ENCODE data around the gene LYST. TPM values are rescaled to one million over a fixed set of nuclear protein-coding genes. Genes with fewer than 3 reads are reported as not detected.

LYST gene
- total and polyA plus RNA-seq, 2 of the 8 experiments (the other 6 are each of a cell fraction or from before 2014, with no cell fraction given), result 0.29 to 0.58 TPM

DNA sequence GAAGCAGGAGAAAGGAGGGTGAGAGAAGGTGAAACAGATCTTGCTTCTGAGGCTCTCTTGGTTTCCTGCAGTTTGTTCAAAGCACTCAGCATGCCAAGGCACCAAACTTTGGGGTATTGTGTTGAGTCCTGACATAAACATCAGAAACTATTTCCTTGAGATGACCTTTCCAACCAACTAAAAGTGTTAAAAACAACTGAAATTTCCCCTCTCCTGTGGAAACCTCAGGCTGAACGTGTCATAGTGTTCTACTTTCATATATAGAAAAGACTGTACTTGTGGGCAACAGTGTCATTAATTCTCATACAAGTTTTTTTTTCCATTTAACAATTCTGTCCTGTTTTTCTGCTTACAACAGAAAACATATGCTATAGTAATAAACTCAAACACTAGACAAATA, 6.3 kb upstream of the LYST start:
- Histone ChIP-seq H4K91ac (replicated peaks; ENCODE audit: insufficient read length, low read length) (no peak overlapping the region), H4K8ac (ENCODE audit: extremely low read depth, insufficient read depth, low read length) (no peak overlapping the region), H3K23ac (ENCODE audit: insufficient read length) (no peak overlapping the region), H3K79me2 (ENCODE audit: control insufficient read depth in 1 of 2, insufficient read depth in 2 of 2, low read length in 2 of 2) (no peaks in the 10 kb centered on the region), H2BK20ac (ENCODE audit: low read length) (no peak overlapping the region), H3K23me2 (ENCODE audit: low read depth, low read length) (no peaks in the 10 kb centered on the region), H2BK15ac (ENCODE audit: low read length) (no peak overlapping the region), H3K36me3 (ENCODE audit: control insufficient read depth in 2 of 4, insufficient read depth in 4 of 4, low read length in 3 of 4) (no peaks in the 10 kb centered on the region), H4K5ac (ENCODE audit: insufficient read length, low read depth, low read length) (no peak overlapping the region), H3K27ac (ENCODE audit: low read depth, low read length) (no peak overlapping the region), H3K14ac (ENCODE audit: insufficient read length) (no peak overlapping the region), H4K20me1 (replicated peaks in 1 of 2; ENCODE audit: control insufficient read depth in 1 of 2, insufficient read depth in 2 of 2, low read length in 2 of 2) (peaks cover 0 to 1% of the 10 kb centered on the region in 2 experiments), H3K56ac (replicated peaks; ENCODE audit: insufficient read length, low read depth, low read length) (no peak overlapping the region), H3K4me1 (replicated peaks in 1 of 4; ENCODE audit: control insufficient read depth in 3 of 4, insufficient read depth in 4 of 4, low read length in 3 of 4) (no peaks in the 10 kb centered on the region), H2AK5ac (ENCODE audit: low read depth, low read length) (no peak overlapping the region), H3K18ac (ENCODE audit: extremely low read depth, low read length) (no peak overlapping the region), H3K4ac (replicated peaks; ENCODE audit: insufficient read length, low read depth, low read length) (no peak overlapping the region), H3K9me3 (ENCODE audit: insufficient read depth in 2 of 2, low read depth in 1 of 2, low read length in 1 of 2) (no peaks in the 10 kb centered on the region), H3K79me1 (ENCODE audit: low read depth, low read length) (no peaks in the 10 kb centered on the region), H3K4me2 (ENCODE audit: insufficient read depth in 1 of 2, low read depth in 2 of 2, low read length in 2 of 2) (no peak overlapping the region), H3K4me3 (ENCODE audit: extremely low read depth in 1 of 4, insufficient read depth in 2 of 4, low read depth in 3 of 4, low read length in 4 of 4) (no peak overlapping the region), H2AFZ (ENCODE audit: low read length) (no peak overlapping the region), H2BK5ac (ENCODE audit: low read depth, low read length) (no peak overlapping the region), H3K9ac (replicated peaks in 1 of 4; ENCODE audit: extremely low read depth in 1 of 4, low read depth in 3 of 4, low read length in 3 of 4) (no peak overlapping the region), H2BK120ac (replicated peaks; ENCODE audit: low read depth, low read length) (no peak overlapping the region), H2BK12ac (ENCODE audit: low read depth, low read length) (no peak overlapping the region), H3K27me3 (replicated peaks in 1 of 4; ENCODE audit: control insufficient read depth in 3 of 4, extremely low read depth in 1 of 4, insufficient read depth in 3 of 4, low read length in 3 of 4) (no peaks in the 10 kb centered on the region)
- ChIA-PET CTCF (ENCODE audit: partially characterized antibody) (no interaction called here), POLR2A (ENCODE audit: partially characterized antibody) (no interaction called here)
- 69% methylated on average over 1 of the region's 1 CpG; no CpG with 5 or more reads in 1 of the 2 experiments for WGBS, 2 experiments (ENCODE audit: extremely low coverage in 1 of 2, insufficient coverage in 1 of 2, insufficient read length in 1 of 2, insufficient replicate concordance in 2 of 2, low coverage in 1 of 2, low lambda C conversion rate in 2 of 2, missing lambda C conversion rate in 1 of 2)
- FAIRE-seq (no peak), DNase-seq (ENCODE audit: low read depth in 1 of 2, low spot score in 2 of 2) (no peak)
- TF ChIP-seq CEBPB (IDR thresholded peaks at IDR 0.05; ENCODE audit: low read depth, low read length) (no peak), ATF3 (IDR thresholded peaks at IDR 0.05; ENCODE audit: insufficient read depth, low read depth, low read length) (no peak), CREB1 (IDR thresholded peaks at IDR 0.05) (no peak), ZNF274 (IDR thresholded peaks at IDR 0.05; ENCODE audit: borderline replicate concordance, extremely low read depth, low read length) (no peak), BRCA1 (IDR thresholded peaks at IDR 0.05; ENCODE audit: low read depth, low read length) (no peak), RNF2 (IDR thresholded peaks at IDR 0.05; ENCODE audit: borderline replicate concordance, low read depth, low read length, missing control alignments, poor library complexity, severe bottlenecking) (no peak), EGR1 (IDR thresholded peaks at IDR 0.05; ENCODE audit: borderline replicate concordance, low read depth, low read length) (no peak), CBX8 (IDR thresholded peaks at IDR 0.05; ENCODE audit: borderline replicate concordance, low read depth, low read length) (no peak), HDAC6 (IDR thresholded peaks at IDR 0.05; ENCODE audit: low read depth, low read length) (no peak), NANOG (IDR thresholded peaks at IDR 0.05; ENCODE audit: insufficient read depth, low read depth, low read length, poor library complexity, severe bottlenecking) (no peak), JUN (IDR thresholded peaks at IDR 0.05; ENCODE audit: low read depth, low read length) (no peak), BACH1 (IDR thresholded peaks at IDR 0.05; ENCODE audit: low read length) (no peak)

Data from H1 (cell line).